Measurements from ENCODE around the gene TBL3.

DNA sequence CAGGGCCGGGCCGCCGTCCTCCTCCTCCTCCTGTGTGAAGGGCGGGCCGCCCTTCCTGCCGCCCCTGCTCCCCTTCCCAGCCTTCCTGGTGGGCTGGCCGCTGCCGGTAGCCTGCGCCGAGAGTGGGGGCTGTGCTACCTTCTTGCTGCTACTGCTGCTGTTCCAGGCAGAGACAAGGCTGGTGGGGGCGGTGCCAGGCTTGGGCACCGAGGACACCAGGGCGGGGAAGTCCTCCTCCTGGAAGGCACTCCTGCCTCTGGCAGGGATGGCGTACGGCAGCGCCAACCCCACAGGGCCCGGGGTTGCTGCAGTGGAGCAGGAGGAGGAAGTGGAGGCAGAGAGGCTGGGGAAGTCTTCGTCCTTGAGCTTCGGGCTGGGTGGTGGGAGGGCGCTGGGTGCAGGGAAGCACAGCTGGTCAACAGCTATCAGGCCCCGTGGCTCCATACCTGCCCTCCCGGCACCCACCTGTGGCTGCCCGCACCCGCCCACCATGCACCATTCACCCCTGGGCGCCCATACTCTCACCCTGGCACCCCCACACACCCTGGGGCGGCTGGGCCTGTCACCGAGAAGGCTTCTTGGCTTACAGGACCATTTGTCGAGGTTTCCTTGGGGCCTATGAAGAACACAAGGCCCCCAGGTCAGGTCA is 28.1 kb downstream of the TBL3 start:
- no peak for TF ChIP-seq YY1 (IDR thresholded peaks at IDR 0.05; ENCODE audit: low read depth)
- no peak for TF ChIP-seq CREB1 (IDR thresholded peaks at IDR 0.05; ENCODE audit: low read depth)
- TF ChIP-seq, protein P1, sequence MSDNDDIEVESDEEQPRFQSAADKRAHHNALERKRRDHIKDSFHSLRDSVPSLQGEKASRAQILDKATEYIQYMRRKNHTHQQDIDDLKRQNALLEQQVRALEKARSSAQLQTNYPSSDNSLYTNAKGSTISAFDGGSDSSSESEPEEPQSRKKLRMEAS (IDR thresholded peaks at IDR 0.05), result no peak
- no peak for TF ChIP-seq CEBPB (IDR thresholded peaks at IDR 0.05)
- TF ChIP-seq EP300 (IDR thresholded peaks at IDR 0.05; ENCODE audit: borderline replicate concordance), result no peak
- no peak for TF ChIP-seq FOXM1 (IDR thresholded peaks at IDR 0.05; ENCODE audit: borderline replicate concordance, low read depth)
- no peak for TF ChIP-seq TEAD4 (IDR thresholded peaks at IDR 0.05)
- TF ChIP-seq EGR1 (IDR thresholded peaks at IDR 0.05), result no peak
- no peak for TF ChIP-seq RAD21 (IDR thresholded peaks at IDR 0.05; ENCODE audit: low read depth)
- TF ChIP-seq TAF1 (IDR thresholded peaks at IDR 0.05; ENCODE audit: low read depth), result no peak
- TF ChIP-seq, protein P2, sequence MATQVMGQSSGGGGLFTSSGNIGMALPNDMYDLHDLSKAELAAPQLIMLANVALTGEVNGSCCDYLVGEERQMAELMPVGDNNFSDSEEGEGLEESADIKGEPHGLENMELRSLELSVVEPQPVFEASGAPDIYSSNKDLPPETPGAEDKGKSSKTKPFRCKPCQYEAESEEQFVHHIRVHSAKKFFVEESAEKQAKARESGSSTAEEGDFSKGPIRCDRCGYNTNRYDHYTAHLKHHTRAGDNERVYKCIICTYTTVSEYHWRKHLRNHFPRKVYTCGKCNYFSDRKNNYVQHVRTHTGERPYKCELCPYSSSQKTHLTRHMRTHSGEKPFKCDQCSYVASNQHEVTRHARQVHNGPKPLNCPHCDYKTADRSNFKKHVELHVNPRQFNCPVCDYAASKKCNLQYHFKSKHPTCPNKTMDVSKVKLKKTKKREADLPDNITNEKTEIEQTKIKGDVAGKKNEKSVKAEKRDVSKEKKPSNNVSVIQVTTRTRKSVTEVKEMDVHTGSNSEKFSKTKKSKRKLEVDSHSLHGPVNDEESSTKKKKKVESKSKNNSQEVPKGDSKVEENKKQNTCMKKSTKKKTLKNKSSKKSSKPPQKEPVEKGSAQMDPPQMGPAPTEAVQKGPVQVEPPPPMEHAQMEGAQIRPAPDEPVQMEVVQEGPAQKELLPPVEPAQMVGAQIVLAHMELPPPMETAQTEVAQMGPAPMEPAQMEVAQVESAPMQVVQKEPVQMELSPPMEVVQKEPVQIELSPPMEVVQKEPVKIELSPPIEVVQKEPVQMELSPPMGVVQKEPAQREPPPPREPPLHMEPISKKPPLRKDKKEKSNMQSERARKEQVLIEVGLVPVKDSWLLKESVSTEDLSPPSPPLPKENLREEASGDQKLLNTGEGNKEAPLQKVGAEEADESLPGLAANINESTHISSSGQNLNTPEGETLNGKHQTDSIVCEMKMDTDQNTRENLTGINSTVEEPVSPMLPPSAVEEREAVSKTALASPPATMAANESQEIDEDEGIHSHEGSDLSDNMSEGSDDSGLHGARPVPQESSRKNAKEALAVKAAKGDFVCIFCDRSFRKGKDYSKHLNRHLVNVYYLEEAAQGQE (IDR thresholded peaks at IDR 0.05; ENCODE audit: low read depth), result no peak
- no peak for TF ChIP-seq TCF12 (IDR thresholded peaks at IDR 0.05; ENCODE audit: low read depth)
- no peak for TF ChIP-seq ZBTB7A (IDR thresholded peaks at IDR 0.05; ENCODE audit: low read depth)
- TF ChIP-seq NFIC (IDR thresholded peaks at IDR 0.05), result no peak
